HEK293 (cell line): ENCODE data around the gene GGPS1.
A peak's percentile ranks its signal among the peaks of the same experiment; 100 is the strongest.

Experiments
- CTCF ChIA-PET: fragments of 350-600 bp; formaldehyde crosslinking; extraction: SDS; loops from one replicate; lab custom pipeline; 2021; ENCODE audit warnings: antibody characterized with exemption; lab: Yijun Ruan, JAX
- POLR2A ChIA-PET: fragments of 300-600 bp; formaldehyde crosslinking; extraction: SDS; loops from one replicate; lab custom pipeline; 2020; ENCODE audit warnings: antibody characterized with exemption, inconsistent platforms; lab: Yijun Ruan, JAX
- H3K27ac ChIP-seq: fragments of 200-500 bp; sonication (Bioruptor generic); 2 replicates; pipeline ENCODE4 v1.5.1; 2014; ENCODE audit warnings: low read depth, low read length, control low read depth, inconsistent platforms; ENCODE audit errors: extremely low read depth
- H3K36me3 ChIP-seq, 2 experiments: fragments of 200-500 bp in 1 of 2; sonication (Bioruptor generic) in 1 of 2; 1 replicate in 1 of 2; 2 replicates in 1 of 2; pipeline ENCODE4 v1.5.1; 2014 to 2017; ENCODE audit warnings: inconsistent platforms in 2 of 2, low read length in 2 of 2; ENCODE audit not compliant: control insufficient read depth in 2 of 2, insufficient read depth in 1 of 2
- H3K4me1 ChIP-seq: fragments of 200-500 bp; sonication (Bioruptor generic); 2 replicates; pipeline ENCODE4 v1.5.1; 2014; ENCODE audit warnings: mild to moderate bottlenecking, low read length, inconsistent platforms; ENCODE audit not compliant: control insufficient read depth, insufficient read depth
- H3K4me3 ChIP-seq: 2 replicates; pipeline ENCODE4 v1.5.1; 2011; ENCODE audit warnings: low read depth, mild to moderate bottlenecking, control low read depth, low read length, moderate library complexity
- H3K9me3 ChIP-seq: fragments of 200-500 bp; sonication (Bioruptor generic); 2 replicates; pipeline ENCODE4 v1.5.1; 2014; ENCODE audit warnings: low read depth, low read length, inconsistent platforms; ENCODE audit not compliant: control insufficient read depth, insufficient read depth
- GLIS1 ChIP-seq: fragments of 450-650 bp; formaldehyde crosslinking; IDR thresholded peaks from 2 replicates; pipeline ENCODE4 v1.5.1; 2016; ENCODE audit warnings: missing biosample characterization, missing genetic modification characterization
- KLF8 ChIP-seq: fragments of 450-650 bp; formaldehyde crosslinking; IDR thresholded peaks from 2 replicates; pipeline ENCODE4 v1.5.1; 2016; ENCODE audit warnings: missing biosample characterization, missing genetic modification characterization
- MZF1 ChIP-seq: fragments of 450-650 bp; formaldehyde crosslinking; IDR thresholded peaks from 2 replicates; pipeline ENCODE4 v1.5.1; 2017; ENCODE audit warnings: missing biosample characterization, missing genetic modification characterization, borderline replicate concordance
- SCRT1 ChIP-seq: fragments of 450-650 bp; formaldehyde crosslinking; IDR thresholded peaks from 2 replicates; pipeline ENCODE4 v1.5.1; 2016; ENCODE audit warnings: missing biosample characterization, missing genetic modification characterization, borderline replicate concordance
- SCRT2 ChIP-seq: fragments of 450-650 bp; formaldehyde crosslinking; IDR thresholded peaks from 2 replicates; pipeline ENCODE4 v1.5.1; 2016; ENCODE audit warnings: missing biosample characterization, missing genetic modification characterization
- YY1 ChIP-seq: fragments of 450-650 bp; formaldehyde crosslinking; IDR thresholded peaks from 2 replicates; pipeline ENCODE4 v1.5.1; 2018; ENCODE audit warnings: missing biosample characterization, missing genetic modification characterization
- ZBTB17 ChIP-seq: fragments of 450-650 bp; formaldehyde crosslinking; IDR thresholded peaks from 2 replicates; pipeline ENCODE4 v1.5.1; 2016; ENCODE audit warnings: missing biosample characterization, missing genetic modification characterization
- ZBTB48 ChIP-seq: fragments of 450-650 bp; formaldehyde crosslinking; IDR thresholded peaks from 2 replicates; pipeline ENCODE4 v1.5.1; 2016; ENCODE audit warnings: missing biosample characterization, missing genetic modification characterization
- ZEB2 ChIP-seq: fragments of 450-650 bp; formaldehyde crosslinking; IDR thresholded peaks from 2 replicates; pipeline ENCODE4 v1.5.1; 2016; ENCODE audit warnings: missing biosample characterization, missing genetic modification characterization
- ZNF138 ChIP-seq: fragments of 450-650 bp; formaldehyde crosslinking; IDR thresholded peaks from 2 replicates; pipeline ENCODE4 v1.5.1; 2016; ENCODE audit warnings: missing biosample characterization, missing genetic modification characterization, borderline replicate concordance
- ZNF157 ChIP-seq: fragments of 450-650 bp; formaldehyde crosslinking; IDR thresholded peaks from 2 replicates; pipeline ENCODE4 v1.5.1; 2016; ENCODE audit warnings: missing biosample characterization, missing genetic modification characterization
- ZNF211 ChIP-seq: fragments of 450-650 bp; formaldehyde crosslinking; IDR thresholded peaks from 2 replicates; pipeline ENCODE4 v1.5.1; 2016; ENCODE audit warnings: low read depth, missing biosample characterization, missing genetic modification characterization
- ZNF223 ChIP-seq: fragments of 450-650 bp; formaldehyde crosslinking; IDR thresholded peaks from 2 replicates; pipeline ENCODE4 v1.5.1; 2016; ENCODE audit warnings: missing biosample characterization, missing genetic modification characterization
- ZNF248 ChIP-seq: fragments of 450-650 bp; formaldehyde crosslinking; IDR thresholded peaks from 2 replicates; pipeline ENCODE4 v1.5.1; 2017; ENCODE audit warnings: missing biosample characterization, missing genetic modification characterization
- ZNF292 ChIP-seq: fragments of 450-650 bp; formaldehyde crosslinking; IDR thresholded peaks from 2 replicates; pipeline ENCODE4 v1.5.1; 2016; ENCODE audit warnings: low read depth, missing biosample characterization, missing genetic modification characterization, borderline replicate concordance
- ZNF366 ChIP-seq: fragments of 450-650 bp; formaldehyde crosslinking; conservative IDR thresholded peaks from 2 replicates; pipeline ENCODE4 v1.5.1; 2016; ENCODE audit warnings: missing biosample characterization, missing genetic modification characterization
- ZNF423 ChIP-seq: fragments of 450-650 bp; formaldehyde crosslinking; IDR thresholded peaks from 2 replicates; pipeline ENCODE4 v1.5.1; 2016; ENCODE audit warnings: missing biosample characterization, missing genetic modification characterization
- ZNF433 ChIP-seq: fragments of 450-650 bp; formaldehyde crosslinking; IDR thresholded peaks from 2 replicates; pipeline ENCODE4 v1.5.1; 2016; ENCODE audit warnings: missing biosample characterization, missing genetic modification characterization, low read depth
- ZNF473 ChIP-seq: fragments of 450-650 bp; formaldehyde crosslinking; IDR thresholded peaks from 2 replicates; pipeline ENCODE4 v1.5.1; 2017; ENCODE audit warnings: missing biosample characterization, missing genetic modification characterization
- ZNF560 ChIP-seq: fragments of 450-650 bp; formaldehyde crosslinking; IDR thresholded peaks from 2 replicates; pipeline ENCODE4 v1.5.1; 2017; ENCODE audit warnings: missing biosample characterization, missing genetic modification characterization, borderline replicate concordance
- ZNF596 ChIP-seq: fragments of 450-650 bp; IDR thresholded peaks from 2 replicates; pipeline ENCODE4 v1.5.0; 2018; ENCODE audit warnings: missing biosample characterization, mild to moderate bottlenecking, missing genetic modification characterization, moderate library complexity
- ZNF626 ChIP-seq: fragments of 450-650 bp; sonication (Bioruptor Pico); formaldehyde crosslinking; IDR thresholded peaks from 2 replicates; pipeline ENCODE4 v1.5.1; 2018; ENCODE audit warnings: missing biosample characterization, missing genetic modification characterization, inconsistent platforms
- ZNF707 ChIP-seq: fragments of 450-650 bp; formaldehyde crosslinking; IDR thresholded peaks from 2 replicates; pipeline ENCODE4 v1.5.1; 2016; ENCODE audit warnings: missing biosample characterization, missing genetic modification characterization
- ZNF830 ChIP-seq: fragments of 450-650 bp; IDR thresholded peaks from 2 replicates; pipeline ENCODE4 v1.5.0; 2018; ENCODE audit warnings: missing biosample characterization, missing genetic modification characterization, low read depth, mild to moderate bottlenecking, moderate library complexity
- TF ChIP-seq, protein P1 (sequence below): fragments of 450-650 bp; formaldehyde crosslinking; IDR thresholded peaks from 2 replicates; pipeline ENCODE4 v1.5.1; 2017; ENCODE audit warnings: missing biosample characterization, missing genetic modification characterization
- TF ChIP-seq, protein P2 (sequence below): fragments of 450-650 bp; formaldehyde crosslinking; IDR thresholded peaks from 2 replicates; pipeline ENCODE4 v1.5.1; 2016; ENCODE audit warnings: missing biosample characterization, missing genetic modification characterization, low read depth
- TF ChIP-seq, protein P3 (sequence below): fragments of 450-650 bp; formaldehyde crosslinking; IDR thresholded peaks from 2 replicates; pipeline ENCODE4 v1.5.1; 2017; ENCODE audit warnings: missing biosample characterization, missing genetic modification characterization

Gene GGPS1

DNA sequence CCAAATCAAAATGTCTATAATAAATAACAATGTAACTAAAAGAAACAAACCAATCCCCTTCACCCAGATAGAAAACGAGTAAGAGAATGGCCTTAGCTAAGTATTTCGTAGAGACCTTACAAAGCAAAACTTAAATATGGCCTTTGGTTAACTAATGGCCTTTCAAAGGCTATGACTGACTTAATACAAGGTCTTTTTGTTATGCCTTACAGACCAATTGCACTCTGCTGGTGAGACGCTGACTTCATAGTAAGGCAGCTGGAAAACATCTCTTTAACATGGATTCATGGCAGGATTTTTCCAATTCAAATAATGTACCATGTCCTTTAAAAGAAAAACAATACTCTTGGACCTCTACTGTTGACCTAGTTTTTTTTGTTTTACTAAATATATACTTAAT, 23.1 kb downstream of the GGPS1 start (continued):
- TF ChIP-seq, protein P1, sequence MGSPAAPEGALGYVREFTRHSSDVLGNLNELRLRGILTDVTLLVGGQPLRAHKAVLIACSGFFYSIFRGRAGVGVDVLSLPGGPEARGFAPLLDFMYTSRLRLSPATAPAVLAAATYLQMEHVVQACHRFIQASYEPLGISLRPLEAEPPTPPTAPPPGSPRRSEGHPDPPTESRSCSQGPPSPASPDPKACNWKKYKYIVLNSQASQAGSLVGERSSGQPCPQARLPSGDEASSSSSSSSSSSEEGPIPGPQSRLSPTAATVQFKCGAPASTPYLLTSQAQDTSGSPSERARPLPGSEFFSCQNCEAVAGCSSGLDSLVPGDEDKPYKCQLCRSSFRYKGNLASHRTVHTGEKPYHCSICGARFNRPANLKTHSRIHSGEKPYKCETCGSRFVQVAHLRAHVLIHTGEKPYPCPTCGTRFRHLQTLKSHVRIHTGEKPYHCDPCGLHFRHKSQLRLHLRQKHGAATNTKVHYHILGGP (tag by site-specific recombination), result no peak
- TF ChIP-seq, protein P2, sequence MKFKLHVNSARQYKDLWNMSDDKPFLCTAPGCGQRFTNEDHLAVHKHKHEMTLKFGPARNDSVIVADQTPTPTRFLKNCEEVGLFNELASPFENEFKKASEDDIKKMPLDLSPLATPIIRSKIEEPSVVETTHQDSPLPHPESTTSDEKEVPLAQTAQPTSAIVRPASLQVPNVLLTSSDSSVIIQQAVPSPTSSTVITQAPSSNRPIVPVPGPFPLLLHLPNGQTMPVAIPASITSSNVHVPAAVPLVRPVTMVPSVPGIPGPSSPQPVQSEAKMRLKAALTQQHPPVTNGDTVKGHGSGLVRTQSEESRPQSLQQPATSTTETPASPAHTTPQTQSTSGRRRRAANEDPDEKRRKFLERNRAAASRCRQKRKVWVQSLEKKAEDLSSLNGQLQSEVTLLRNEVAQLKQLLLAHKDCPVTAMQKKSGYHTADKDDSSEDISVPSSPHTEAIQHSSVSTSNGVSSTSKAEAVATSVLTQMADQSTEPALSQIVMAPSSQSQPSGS (tag by site-specific recombination), result no peak
- TF ChIP-seq ZNF707 (tag by site-specific recombination) (no peak), ZNF433 (tag by site-specific recombination) (no peak)

DNA sequence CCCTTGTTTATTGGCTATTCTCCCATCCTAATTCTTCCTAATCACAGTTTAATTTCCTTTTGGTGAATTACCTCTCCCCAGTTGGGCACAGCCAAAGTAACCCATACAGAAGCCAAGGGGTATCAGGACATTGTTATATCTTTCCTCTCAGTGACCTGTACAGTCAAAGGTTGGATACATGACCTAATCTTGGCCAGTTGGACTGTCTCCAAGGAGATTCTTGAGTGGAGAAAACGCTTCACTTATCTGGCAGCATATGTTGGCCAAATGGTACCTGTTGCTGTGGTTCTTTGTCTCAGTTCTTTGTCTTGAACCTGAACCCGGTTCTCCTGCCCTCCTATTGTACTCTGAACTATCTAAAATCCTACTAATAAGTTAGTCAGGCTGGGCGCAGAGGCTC, 23.5 kb downstream of the GGPS1 start:
- H3K36me3 ChIP-seq, result peaks cover 0 to 5% of the 10 kb centered on the region in 2 experiments; a peak in 1 of 3 replicates
- H3K4me3 ChIP-seq, result no peak overlapping the region
- no peak overlapping the region for H3K27ac ChIP-seq
- no peaks in the 10 kb centered on the region for H3K9me3 ChIP-seq
- ChIA-PET POLR2A (interaction anchor here (0.7 to 1.2 kb wide), 3 partner anchors 12 to 246 kb away, joined by 4 to 6 read pairs (median 5); partner anchors contain the start of gene GGPS1), CTCF (interaction anchor here (0.7 kb wide), 1 partner anchor 224 kb away, joined by 3 read pairs; no protein-coding TSS in a partner anchor)
- peak; percentile 46; the same call in 1 of the 2 replicates for TF ChIP-seq SCRT1 (tag by site-specific recombination)
- peak; percentile 93 for TF ChIP-seq SCRT2
- TF ChIP-seq ZNF223 (tag by site-specific recombination), result no peak
- no peak for TF ChIP-seq ZNF473 (tag by site-specific recombination)
- no peaks in the 10 kb centered on the region for H3K4me1 ChIP-seq

DNA sequence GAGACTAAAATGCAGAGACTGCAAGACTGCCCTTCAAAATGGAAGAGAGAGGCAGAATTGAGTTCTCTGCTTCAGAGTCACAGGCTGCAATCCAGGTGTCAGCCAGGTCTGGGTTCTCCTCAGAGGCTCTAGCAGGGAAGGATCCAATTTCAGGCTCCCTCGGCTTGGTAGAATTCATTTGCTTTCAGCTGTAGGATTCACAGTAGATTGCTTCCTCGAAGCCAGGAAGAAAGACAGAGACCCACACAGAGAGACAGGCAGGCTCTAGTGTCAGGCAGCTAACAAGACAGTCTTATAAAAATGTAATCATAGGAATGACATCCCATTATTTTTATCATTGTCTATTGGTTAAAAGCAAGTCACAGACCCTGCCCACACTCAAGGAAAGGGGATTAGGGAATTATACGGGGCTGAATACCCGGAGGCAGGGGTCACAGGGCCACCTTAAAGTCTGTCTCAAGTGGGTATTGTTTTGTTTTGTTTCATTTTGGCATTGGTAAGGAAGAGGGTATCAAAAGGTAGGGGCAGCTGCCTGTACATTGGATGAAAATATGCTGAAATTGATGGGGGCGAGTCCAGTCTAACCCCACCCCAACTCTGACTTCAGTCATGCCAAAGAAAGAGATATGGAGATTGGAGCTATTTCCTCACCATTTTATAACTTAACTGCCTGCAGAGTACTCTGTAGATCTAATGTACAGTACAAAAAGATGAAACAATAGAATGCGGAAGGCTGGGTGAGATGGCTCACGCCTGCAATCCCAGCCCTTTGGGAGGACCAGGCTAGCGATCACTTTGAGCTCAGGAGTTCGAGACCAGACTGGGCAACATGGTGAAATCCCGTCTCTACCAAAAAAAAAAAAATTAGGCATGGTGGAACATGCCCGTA, 29.4 kb downstream of the GGPS1 start:
- H3K4me1 ChIP-seq, result no peaks in the 10 kb centered on the region
- no peak overlapping the region for H3K27ac ChIP-seq
- H3K4me3 ChIP-seq, result no peak overlapping the region
- ChIA-PET POLR2A (interaction anchor here (0.6 to 2.9 kb wide), 4 partner anchors 10 to 103 kb away, joined by 5 to 13 read pairs (median 6); partner anchors contain the start of gene TBCE), CTCF (interaction anchor here (0.6 to 1.6 kb wide), 6 partner anchors 26 to 203 kb away, joined by 3 to 8 read pairs (median 3); no protein-coding TSS in a partner anchor)
- no peaks in the 10 kb centered on the region for H3K36me3 ChIP-seq
- no peaks in the 10 kb centered on the region for H3K9me3 ChIP-seq
- no peak for TF ChIP-seq ZNF157
- no peak for TF ChIP-seq ZNF560 (tag by site-specific recombination)
- no peak for TF ChIP-seq ZNF366 (tag by site-specific recombination)
- no peak for TF ChIP-seq ZNF211 (tag by site-specific recombination)
- no peak for TF ChIP-seq YY1 (tag by site-specific recombination)
- no peak for TF ChIP-seq ZNF423
- TF ChIP-seq ZNF626 (tag by site-specific recombination), result no peak
- TF ChIP-seq ZNF292 (tag by site-specific recombination), result no peak
- TF ChIP-seq ZEB2 (tag by site-specific recombination), result no peak
- no peak for TF ChIP-seq ZBTB48 (tag by site-specific recombination)
- no peak for TF ChIP-seq ZNF248 (tag by site-specific recombination)
- peak; percentile 54 for TF ChIP-seq GLIS1 (tag by site-specific recombination)
- no peak for TF ChIP-seq ZNF596 (tag by site-specific recombination)
- TF ChIP-seq ZNF830 (tag by site-specific recombination), result no peak
- peak; percentile 94 for TF ChIP-seq ZBTB17 (tag by site-specific recombination)
- peak; percentile 95; the same call in 1 of the 2 replicates for TF ChIP-seq MZF1
- TF ChIP-seq, protein P3, sequence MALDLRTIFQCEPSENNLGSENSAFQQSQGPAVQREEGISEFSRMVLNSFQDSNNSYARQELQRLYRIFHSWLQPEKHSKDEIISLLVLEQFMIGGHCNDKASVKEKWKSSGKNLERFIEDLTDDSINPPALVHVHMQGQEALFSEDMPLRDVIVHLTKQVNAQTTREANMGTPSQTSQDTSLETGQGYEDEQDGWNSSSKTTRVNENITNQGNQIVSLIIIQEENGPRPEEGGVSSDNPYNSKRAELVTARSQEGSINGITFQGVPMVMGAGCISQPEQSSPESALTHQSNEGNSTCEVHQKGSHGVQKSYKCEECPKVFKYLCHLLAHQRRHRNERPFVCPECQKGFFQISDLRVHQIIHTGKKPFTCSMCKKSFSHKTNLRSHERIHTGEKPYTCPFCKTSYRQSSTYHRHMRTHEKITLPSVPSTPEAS (tag by site-specific recombination), result no peak
- TF ChIP-seq ZNF138 (tag by site-specific recombination), result no peak
- no peak for TF ChIP-seq KLF8
